Stomach (tissue), 4 donors: ENCODE data around the gene USP38.

Experiments used
- CTCF ChIP-seq, 7 experiments: fragments of 450-650 bp in 4 of 7; fragments of 200-600 bp in 3 of 7; sonication (generic) in 3 of 7; IDR thresholded peaks; one replicate each; pipeline ENCODE4 v1.5.1; 2016 to 2019; ENCODE audit warnings: antibody characterized with exemption in 7 of 7, control low read depth in 2 of 7, mild to moderate bottlenecking in 1 of 7
- POLR2A ChIP-seq, 4 donors: fragments of 450-650 bp; IDR thresholded peaks; one replicate each; pipeline ENCODE4 v1.6.1; 2016; ENCODE audit warnings: antibody characterized with exemption in 4 of 4, control low read depth in 2 of 4, mild to moderate bottlenecking in 1 of 4, moderate library complexity in 1 of 4

DNA sequence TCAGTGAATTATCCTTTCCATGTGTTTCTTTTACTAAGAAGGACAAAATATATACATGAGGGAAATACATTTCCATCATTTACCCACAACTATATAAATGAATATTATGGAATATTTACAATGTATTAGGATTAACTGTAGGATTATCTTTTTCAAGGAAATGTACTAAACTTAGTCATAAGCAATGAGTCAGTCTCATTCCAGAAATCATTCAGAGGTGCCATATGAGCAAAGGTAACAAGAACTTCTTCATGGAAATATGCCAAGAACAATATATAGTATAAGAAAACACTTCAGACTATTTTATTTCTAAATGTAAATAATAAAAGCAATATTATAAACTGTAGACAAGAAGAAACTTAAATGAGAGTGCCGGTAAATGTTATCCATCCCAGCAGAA, 67.1 kb downstream of the USP38 start:
- no peak for TF ChIP-seq POLR2A (IDR thresholded peaks at IDR 0.05)
- no peak for TF ChIP-seq CTCF (IDR thresholded peaks at IDR 0.05)
